ENCODE measurements around the gene SCFD1. TPM values are rescaled to one million over a fixed set of nuclear protein-coding genes. Genes with fewer than 3 reads are reported as not detected.
"Not testable (repeated sequence)": the region's sequence is repeated elsewhere in the genome, so short reads cannot be mapped to it uniquely, and the experiment has no call there.

Gene SCFD1
- total RNA-seq, 1 donor from 2014 or later: 68.8 TPM

GRCh38 chr14:30620178-30620577, 1.9 kb upstream of the SCFD1 start:
- Mint-ChIP-seq H3K27me3 (no peaks in the 10 kb centered on the region), H3K4me3 (peak overlapping the region; percentile 57), H3K36me3 (peaks cover 10% of the 10 kb centered on the region), H3K27ac (peak overlapping the region; percentile 35), H3K4me1 (ENCODE audit: unreplicated experiment) (peaks cover 16% of the 10 kb centered on the region), H3K9me3 (no peaks in the 10 kb centered on the region)
- TF ChIP-seq CTCF (conservative IDR thresholded peaks at IDR 0.05): no peak
- DNase-seq (ENCODE audit: extremely low spot score, unreplicated experiment): no peak

GRCh38 chr14:30621354-30621939, 672 bp upstream of the SCFD1 start:
- Mint-ChIP-seq H3K27me3 (no peaks in the 10 kb centered on the region), H3K27ac (peak overlapping the region; percentile 99), H3K4me3 (peak overlapping the region; percentile 98), H3K4me1 (ENCODE audit: unreplicated experiment) (peaks cover 16% of the 10 kb centered on the region), H3K9me3 (no peaks in the 10 kb centered on the region), H3K36me3 (peaks cover 5% of the 10 kb centered on the region)
- TF ChIP-seq CTCF (conservative IDR thresholded peaks at IDR 0.05): no peak
- no peak for DNase-seq (ENCODE audit: extremely low spot score, unreplicated experiment)

GRCh38 chr14:30623412-30624131, 1.5 kb downstream of the SCFD1 start:
- H3K4me3 Mint-ChIP-seq: peak overlapping the region; percentile 98
- H3K4me1 Mint-ChIP-seq (ENCODE audit: unreplicated experiment): peaks cover 20% of the 10 kb centered on the region
- no peaks in the 10 kb centered on the region for H3K27me3 Mint-ChIP-seq
- DNase-seq (ENCODE audit: extremely low spot score, unreplicated experiment): no peak
- H3K27ac Mint-ChIP-seq: peak overlapping the region; percentile 99
- H3K36me3 Mint-ChIP-seq: peaks cover 13% of the 10 kb centered on the region
- H3K9me3 Mint-ChIP-seq: no peaks in the 10 kb centered on the region
- TF ChIP-seq CTCF (conservative IDR thresholded peaks at IDR 0.05): no peak

GRCh38 chr14:30624132-30624423, 2.0 kb downstream of the SCFD1 start:
- Mint-ChIP-seq H3K4me1 (ENCODE audit: unreplicated experiment) (peaks cover 20% of the 10 kb centered on the region), H3K27me3 (no peaks in the 10 kb centered on the region)
- DNase-seq (ENCODE audit: extremely low spot score, unreplicated experiment): no peak

GRCh38 chr14:30625533-30625932, 3.4 kb downstream of the SCFD1 start:
- H3K4me3 Mint-ChIP-seq: no peak overlapping the region
- no peaks in the 10 kb centered on the region for H3K9me3 Mint-ChIP-seq
- no peak overlapping the region for H3K27ac Mint-ChIP-seq
- no peak for TF ChIP-seq CTCF (conservative IDR thresholded peaks at IDR 0.05)
- peaks cover 16% of the 10 kb centered on the region for H3K36me3 Mint-ChIP-seq
- no peaks in the 10 kb centered on the region for H3K27me3 Mint-ChIP-seq
- no peak for DNase-seq (ENCODE audit: extremely low spot score, unreplicated experiment)
- peaks cover 20% of the 10 kb centered on the region for H3K4me1 Mint-ChIP-seq (ENCODE audit: unreplicated experiment)

More at GRCh38 chr14:30624132-30624423, 2.0 kb downstream of the SCFD1 start:
- Mint-ChIP-seq H3K36me3 (peaks cover 13% of the 10 kb centered on the region), H3K4me3 (peak overlapping the region; percentile 74), H3K9me3 (no peaks in the 10 kb centered on the region), H3K27ac (peak overlapping the region; percentile 48)
- no peak for TF ChIP-seq CTCF (conservative IDR thresholded peaks at IDR 0.05)

- not testable (repeated sequence) for H3K4me3 Mint-ChIP-seq; H3K27ac Mint-ChIP-seq; H3K4me1 Mint-ChIP-seq (ENCODE audit: unreplicated experiment); H3K9me3 Mint-ChIP-seq; DNase-seq (ENCODE audit: extremely low spot score, unreplicated experiment); H3K27me3 Mint-ChIP-seq
- H3K36me3 Mint-ChIP-seq: peaks cover 23% of the 10 kb centered on the region
Measured at GRCh38 chr14:30629432-30629831, 7.3 kb downstream of the SCFD1 start.

All from type B pancreatic cell (in vitro differentiated cells).